ENCODE data around the gene DEGS2. TPM values are rescaled to one million over a fixed set of nuclear protein-coding genes. Genes with fewer than 3 reads are reported as not detected.

DEGS2 gene
- total RNA-seq, 1 experiment from 2014 or later = 1.8 TPM

GRCh38 chr14:100156776-100157175, 2.7 kb downstream of the DEGS2 start:
- Histone ChIP-seq H3K4me3 (replicated peaks in 1 of 2; ENCODE audit: low read depth in 1 of 2, low read length in 2 of 2) (no peak overlapping the region), H3K4me2 (ENCODE audit: low read length) (no peak overlapping the region), H4K20me1 (ENCODE audit: insufficient read depth) (no peaks in the 10 kb centered on the region), H3K9ac (ENCODE audit: low read length) (no peak overlapping the region), H2AFZ (ENCODE audit: low read depth, low read length, poor library complexity, severe bottlenecking) (no peak overlapping the region), H3K27ac (ENCODE audit: low read depth, low read length) (no peak overlapping the region), H3K9me2 (ENCODE audit: insufficient read depth) (no peaks in the 10 kb centered on the region), H3K36me3 (ENCODE audit: control insufficient read depth in 1 of 2, insufficient read depth in 2 of 2, low read length in 2 of 2) (no peaks in the 10 kb centered on the region), H3K79me2 (ENCODE audit: insufficient read depth, low read length) (no peaks in the 10 kb centered on the region), H3K27me3 (ENCODE audit: insufficient read depth, low read length) (no peaks in the 10 kb centered on the region), H3K4me1 (ENCODE audit: control insufficient read depth in 1 of 2, insufficient read depth in 2 of 2, low read length in 2 of 2) (no peaks in the 10 kb centered on the region; a peak in 1 of 4 replicates), H3K9me3 (ENCODE audit: control insufficient read depth in 1 of 2, insufficient read depth in 1 of 2, low read depth in 1 of 2, low read length in 2 of 2) (peaks cover 9 to 11% of the 10 kb centered on the region in 2 experiments; a peak in 2 of 4 replicates)
- ATAC-seq (no peak), DNase-seq (ENCODE audit: low read depth, low spot score) (no peak)
- no TSS peak for BruUV-seq (replicated peaks)
- RAD21 ChIA-PET (ENCODE audit: low non-redundant PET in 1 of 2, low total read pairs in 2 of 2, uncharacterized antibody in 2 of 2, unreplicated experiment in 2 of 2) = no interaction called here
- POLR2A ChIA-PET = no interaction called here
- CTCF ChIA-PET = no interaction called here
- TF ChIP-seq, protein P1, sequence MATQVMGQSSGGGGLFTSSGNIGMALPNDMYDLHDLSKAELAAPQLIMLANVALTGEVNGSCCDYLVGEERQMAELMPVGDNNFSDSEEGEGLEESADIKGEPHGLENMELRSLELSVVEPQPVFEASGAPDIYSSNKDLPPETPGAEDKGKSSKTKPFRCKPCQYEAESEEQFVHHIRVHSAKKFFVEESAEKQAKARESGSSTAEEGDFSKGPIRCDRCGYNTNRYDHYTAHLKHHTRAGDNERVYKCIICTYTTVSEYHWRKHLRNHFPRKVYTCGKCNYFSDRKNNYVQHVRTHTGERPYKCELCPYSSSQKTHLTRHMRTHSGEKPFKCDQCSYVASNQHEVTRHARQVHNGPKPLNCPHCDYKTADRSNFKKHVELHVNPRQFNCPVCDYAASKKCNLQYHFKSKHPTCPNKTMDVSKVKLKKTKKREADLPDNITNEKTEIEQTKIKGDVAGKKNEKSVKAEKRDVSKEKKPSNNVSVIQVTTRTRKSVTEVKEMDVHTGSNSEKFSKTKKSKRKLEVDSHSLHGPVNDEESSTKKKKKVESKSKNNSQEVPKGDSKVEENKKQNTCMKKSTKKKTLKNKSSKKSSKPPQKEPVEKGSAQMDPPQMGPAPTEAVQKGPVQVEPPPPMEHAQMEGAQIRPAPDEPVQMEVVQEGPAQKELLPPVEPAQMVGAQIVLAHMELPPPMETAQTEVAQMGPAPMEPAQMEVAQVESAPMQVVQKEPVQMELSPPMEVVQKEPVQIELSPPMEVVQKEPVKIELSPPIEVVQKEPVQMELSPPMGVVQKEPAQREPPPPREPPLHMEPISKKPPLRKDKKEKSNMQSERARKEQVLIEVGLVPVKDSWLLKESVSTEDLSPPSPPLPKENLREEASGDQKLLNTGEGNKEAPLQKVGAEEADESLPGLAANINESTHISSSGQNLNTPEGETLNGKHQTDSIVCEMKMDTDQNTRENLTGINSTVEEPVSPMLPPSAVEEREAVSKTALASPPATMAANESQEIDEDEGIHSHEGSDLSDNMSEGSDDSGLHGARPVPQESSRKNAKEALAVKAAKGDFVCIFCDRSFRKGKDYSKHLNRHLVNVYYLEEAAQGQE (IDR thresholded peaks at IDR 0.05; ENCODE audit: low read depth) = no peak
- no peak for TF ChIP-seq SP1 (IDR thresholded peaks at IDR 0.05; ENCODE audit: low read depth)
- TF ChIP-seq POLR2AphosphoS5 (IDR thresholded peaks at IDR 0.05; ENCODE audit: low read depth, low read length) = no peak
- TF ChIP-seq RAD21 (IDR thresholded peaks at IDR 0.05; ENCODE audit: low read depth) = no peak
- intact Hi-C loops (cut with micrococcal nuclease) = no loop called here
